Measurements from ENCODE around the gene POU6F2.

POU6F2 gene

GRCh38 chr7:39153113-39153512 lies 175.4 kb downstream of the POU6F2 start (continued):
- no peak for TF ChIP-seq ZNF704 (tag by site-specific recombination; IDR thresholded peaks at IDR 0.05)
- no peak for TF ChIP-seq ZBTB1 (tag by site-specific recombination; IDR thresholded peaks at IDR 0.05)
- TF ChIP-seq SCRT1 (tag by site-specific recombination; IDR thresholded peaks at IDR 0.05; ENCODE audit: borderline replicate concordance) = no peak
- TF ChIP-seq ZNF354C (tag by site-specific recombination; IDR thresholded peaks at IDR 0.05; ENCODE audit: borderline replicate concordance, low read depth) = no peak
- TF ChIP-seq GLI2 (tag by site-specific recombination; IDR thresholded peaks at IDR 0.05; ENCODE audit: borderline replicate concordance, low read depth) = no peak

- H3K4me3 ChIP-seq (ENCODE audit: low read depth, low read length) = no peak overlapping the region
- no peaks in the 10 kb centered on the region for H3K9me3 ChIP-seq (ENCODE audit: control insufficient read depth, insufficient read depth, low read depth, low read length)
- no peaks in the 10 kb centered on the region for H3K4me1 ChIP-seq (ENCODE audit: control insufficient read depth, insufficient read depth, low read length)
- ChIA-PET POLR2A (no interaction called here), CTCF (interaction anchor here (0.6 kb wide), 1 partner anchor 295 kb away, joined by 3 read pairs; no protein-coding TSS in a partner anchor)
- no peak for TF ChIP-seq ZNF48 (tag by site-specific recombination; IDR thresholded peaks at IDR 0.05)
- TF ChIP-seq KLF1 (tag by site-specific recombination; IDR thresholded peaks at IDR 0.05) = no peak
- no peak for TF ChIP-seq ZNF354C (tag by site-specific recombination; IDR thresholded peaks at IDR 0.05; ENCODE audit: borderline replicate concordance, low read depth)
- no peak for TF ChIP-seq KLF7 (tag by site-specific recombination; IDR thresholded peaks at IDR 0.05; ENCODE audit: borderline replicate concordance)
- no peak for TF ChIP-seq ZNF274 (IDR thresholded peaks at IDR 0.05; ENCODE audit: low read length)
- TF ChIP-seq ZNF274 (tag by site-specific recombination; IDR thresholded peaks at IDR 0.05; ENCODE audit: borderline replicate concordance) = no peak
- no peak for TF ChIP-seq OVOL3 (tag by site-specific recombination; IDR thresholded peaks at IDR 0.05)
- no peak for TF ChIP-seq SALL2 (tag by site-specific recombination; IDR thresholded peaks at IDR 0.05; ENCODE audit: borderline replicate concordance)
- no peak for TF ChIP-seq ZNF350 (tag by site-specific recombination; IDR thresholded peaks at IDR 0.05)
- TF ChIP-seq ZNF600 (tag by site-specific recombination; IDR thresholded peaks at IDR 0.05) = no peak
- TF ChIP-seq ZBTB6 (tag by site-specific recombination; IDR thresholded peaks at IDR 0.05) = no peak
- TF ChIP-seq SP3 (tag by site-specific recombination; IDR thresholded peaks at IDR 0.05) = no peak
- TF ChIP-seq ZNF571 (tag by site-specific recombination; IDR thresholded peaks at IDR 0.05) = no peak
- no peak for TF ChIP-seq GFI1B (tag by site-specific recombination; IDR thresholded peaks at IDR 0.05)
- TF ChIP-seq ZNF704 (tag by site-specific recombination; IDR thresholded peaks at IDR 0.05) = no peak
- no peak for TF ChIP-seq ZNF311 (tag by site-specific recombination; IDR thresholded peaks at IDR 0.05; ENCODE audit: borderline replicate concordance)
- TF ChIP-seq ZNF830 (tag by site-specific recombination; IDR thresholded peaks at IDR 0.05; ENCODE audit: low read depth) = no peak
- no peaks in the 10 kb centered on the region for H3K36me3 ChIP-seq (ENCODE audit: control insufficient read depth in 2 of 2, insufficient read depth in 1 of 2, low read length in 2 of 2)
- no peak overlapping the region for H3K27ac ChIP-seq (ENCODE audit: extremely low read depth, low read depth, low read length)
These were observed 175.9 kb downstream of the POU6F2 start for GRCh38 chr7:39153647-39154046.

- ChIA-PET CTCF (no interaction called here), POLR2A (no interaction called here)
- Histone ChIP-seq H3K9me3 (ENCODE audit: control insufficient read depth, insufficient read depth, low read depth, low read length) (no peaks in the 10 kb centered on the region), H3K27ac (ENCODE audit: extremely low read depth, low read depth, low read length) (no peak overlapping the region), H3K36me3 (ENCODE audit: control insufficient read depth in 2 of 2, insufficient read depth in 1 of 2, low read length in 2 of 2) (no peaks in the 10 kb centered on the region), H3K4me3 (ENCODE audit: low read depth, low read length) (no peak overlapping the region), H3K4me1 (ENCODE audit: control insufficient read depth, insufficient read depth, low read length) (no peaks in the 10 kb centered on the region)
- no peak for TF ChIP-seq ZNF398 (tag by site-specific recombination; IDR thresholded peaks at IDR 0.05)
- TF ChIP-seq ZNF169 (tag by site-specific recombination; IDR thresholded peaks at IDR 0.05) = no peak
- TF ChIP-seq ZNF16 (tag by site-specific recombination; IDR thresholded peaks at IDR 0.05; ENCODE audit: low read depth) = no peak
These were observed 177.1 kb downstream of the POU6F2 start for GRCh38 chr7:39154815-39155214.

All from HEK293 (cell line).